ENCODE results near the gene CCDC152.
A peak's percentile ranks its signal among the peaks of the same experiment; 100 is the strongest.
"Not testable (repeated sequence)": the region's sequence is repeated elsewhere in the genome, so short reads cannot be mapped to it uniquely, and the experiment has no call there.

CCDC152 gene, protein sequence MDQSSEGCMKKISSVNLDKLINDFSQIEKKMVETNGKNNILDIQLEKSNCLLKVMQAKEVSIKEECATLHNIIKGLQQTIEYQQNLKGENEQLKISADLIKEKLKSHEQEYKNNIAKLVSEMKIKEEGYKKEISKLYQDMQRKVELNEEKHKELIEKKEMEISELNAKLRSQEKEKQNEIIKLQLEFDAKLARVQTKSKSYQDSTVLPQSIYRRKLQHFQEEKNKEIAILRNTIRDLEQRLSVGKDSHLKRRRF

GRCh38 chr5:42756606-42757601 is at the start of gene CCDC152:
TSS of gene CCDC152 (plus strand) at chr5:42756818. CDS start at chr5:42759122, 2,304 bp downstream.
- peak; percentile 66 for DNase-seq (ENCODE audit: low spot score)

GRCh38 chr5:42715785-42716184 is 40.8 kb upstream of the CCDC152 start:
- DNase-seq (ENCODE audit: low spot score) = no peak

DNA sequence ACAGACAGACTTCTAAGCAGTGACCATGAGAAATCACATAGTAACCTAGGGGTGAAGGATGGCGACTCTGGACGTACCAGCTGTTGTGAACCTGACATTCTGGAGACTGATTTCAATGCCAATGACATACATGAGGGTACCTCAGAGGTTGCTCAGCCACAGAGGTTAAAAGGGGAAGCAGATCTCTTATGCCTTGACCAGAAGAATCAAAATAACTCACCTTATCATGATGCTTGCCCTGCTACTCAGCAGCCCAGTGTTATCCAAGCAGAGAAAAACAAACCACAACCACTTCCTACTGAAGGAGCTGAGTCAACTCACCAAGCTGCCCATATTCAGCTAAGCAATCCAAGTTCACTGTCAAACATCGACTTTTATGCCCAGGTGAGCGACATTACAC is 38.0 kb upstream of the CCDC152 start:
- DNase-seq (ENCODE audit: low spot score) = no peak

GRCh38 chr5:42719034-42719433 is 37.6 kb upstream of the CCDC152 start:
- no peak for DNase-seq (ENCODE audit: low spot score)

DNA sequence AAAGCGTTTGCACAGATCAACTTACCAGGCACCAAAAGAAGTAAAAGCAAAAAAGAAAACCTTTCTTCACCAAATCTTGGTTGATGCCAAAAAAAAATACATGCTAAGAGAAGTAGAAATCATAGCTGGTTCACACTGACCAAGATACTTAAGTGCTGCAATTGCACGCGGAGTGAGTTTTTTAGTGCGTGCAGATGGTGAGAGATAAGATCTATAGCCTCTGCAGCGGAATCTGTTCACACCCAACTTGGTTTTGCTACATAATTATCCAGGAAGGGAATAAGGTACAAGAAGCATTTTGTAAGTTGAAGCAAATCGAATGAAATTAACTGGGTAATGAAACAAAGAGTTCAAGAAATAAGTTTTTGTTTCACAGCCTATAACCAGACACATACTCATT is 36.4 kb upstream of the CCDC152 start:
- DNase-seq (ENCODE audit: low spot score) = no peak

DNA sequence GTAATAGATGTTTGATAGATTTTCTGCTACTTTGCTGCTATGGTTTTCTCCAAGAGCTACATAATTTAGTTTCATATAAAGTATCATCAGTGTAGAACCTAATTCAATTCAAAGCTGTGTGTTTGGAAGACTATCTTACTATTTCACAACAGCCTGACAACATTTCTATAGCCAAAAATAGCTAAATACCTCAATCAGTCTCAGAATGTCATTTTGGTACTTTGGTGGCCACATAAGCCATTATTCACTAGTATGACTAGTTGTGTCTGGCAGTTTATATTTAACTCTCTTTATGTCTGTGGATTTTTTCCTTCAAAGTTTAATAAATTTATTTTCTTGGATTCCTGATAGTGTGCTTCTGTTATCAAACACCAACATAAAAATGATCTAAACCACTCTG is 35.1 kb upstream of the CCDC152 start:
- no peak for DNase-seq (ENCODE audit: low spot score)

DNA sequence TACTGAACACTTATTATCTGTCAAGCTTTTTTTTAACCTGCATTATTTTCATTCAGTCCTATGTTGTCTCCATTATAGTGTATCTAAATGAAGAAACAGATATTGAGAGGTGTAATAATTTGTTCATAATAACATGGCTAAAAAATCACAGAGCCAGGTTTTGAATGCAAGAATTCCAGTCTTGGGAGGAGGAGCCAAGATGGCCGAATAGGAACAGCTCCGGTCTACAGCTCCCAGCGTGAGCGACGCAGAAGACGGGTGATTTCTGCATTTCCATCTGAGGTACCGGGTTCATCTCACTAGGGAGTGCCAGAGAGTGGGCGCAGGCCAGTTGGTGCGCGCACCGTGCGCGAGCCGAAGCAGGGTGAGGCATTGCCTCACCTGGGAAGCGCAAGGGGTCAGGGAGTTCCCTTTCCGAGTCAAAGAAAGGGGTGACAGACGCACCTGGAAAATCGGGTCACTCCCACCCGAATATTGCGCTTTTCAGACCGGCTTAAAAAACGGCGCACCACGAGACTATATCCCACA is 22.0 kb upstream of the CCDC152 start:
- DNase-seq (ENCODE audit: low spot score) = not testable (repeated sequence)

DNA sequence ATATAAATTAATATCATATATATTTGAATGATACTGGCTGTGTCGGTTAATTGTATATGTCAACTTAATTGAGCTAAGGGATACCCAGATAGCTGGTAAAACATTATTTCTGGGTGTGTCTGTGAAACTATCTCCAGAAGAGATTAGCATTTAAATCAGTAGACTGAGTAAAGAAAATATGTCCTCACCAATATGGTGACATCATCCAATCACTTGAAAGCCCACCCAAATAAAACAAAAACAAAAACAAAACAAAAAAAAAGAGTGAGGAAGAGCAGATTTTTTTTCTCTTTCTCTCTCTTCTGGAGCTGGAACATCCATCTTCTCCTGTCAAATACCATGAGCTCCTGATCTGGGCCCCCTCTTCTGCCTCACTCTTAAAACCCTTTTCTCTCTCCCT is 15.7 kb upstream of the CCDC152 start:
- DNase-seq (ENCODE audit: low spot score) = no peak

GRCh38 chr5:42745426-42745825 is 11.2 kb upstream of the CCDC152 start:
- DNase-seq (ENCODE audit: low spot score) = no peak

GRCh38 chr5:42745856-42746255 is 10.8 kb upstream of the CCDC152 start:
- no peak for DNase-seq (ENCODE audit: low spot score)

GRCh38 chr5:42749020-42749419 is 7.6 kb upstream of the CCDC152 start:
- DNase-seq (ENCODE audit: low spot score) = no peak

DNA sequence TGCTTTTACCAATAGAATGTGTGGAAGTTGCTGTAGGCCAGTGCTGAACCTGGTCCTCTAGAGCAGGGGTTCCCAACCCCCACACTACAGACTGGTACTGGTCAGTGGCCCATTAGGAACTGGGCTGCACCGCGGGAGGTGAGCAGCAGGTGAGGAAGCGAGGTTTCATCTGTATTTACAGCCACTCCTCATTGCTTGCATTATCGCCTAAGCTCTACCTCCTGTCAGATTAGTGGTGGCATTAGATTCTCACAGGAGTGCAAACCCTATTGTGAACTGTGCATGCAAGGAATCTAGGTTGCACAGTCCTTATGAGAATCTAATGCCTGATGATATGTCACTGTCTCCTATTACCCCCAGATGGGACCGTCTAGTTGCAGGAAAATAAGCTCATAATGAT is 6.1 kb upstream of the CCDC152 start:
- no peak for DNase-seq (ENCODE audit: low spot score)

- DNase-seq (ENCODE audit: low spot score) = no peak
Measured at GRCh38 chr5:42751044-42751443, 5.6 kb upstream of the CCDC152 start.

- DNase-seq (ENCODE audit: low spot score) = no peak
Measured at GRCh38 chr5:42753099-42753498, 3.5 kb upstream of the CCDC152 start.

- no peak for DNase-seq (ENCODE audit: low spot score)
Measured at GRCh38 chr5:42759456-42759855, 2.8 kb downstream of the CCDC152 start.

- DNase-seq (ENCODE audit: low spot score) = no peak
Measured at GRCh38 chr5:42760426-42760825, 3.8 kb downstream of the CCDC152 start.

DNA sequence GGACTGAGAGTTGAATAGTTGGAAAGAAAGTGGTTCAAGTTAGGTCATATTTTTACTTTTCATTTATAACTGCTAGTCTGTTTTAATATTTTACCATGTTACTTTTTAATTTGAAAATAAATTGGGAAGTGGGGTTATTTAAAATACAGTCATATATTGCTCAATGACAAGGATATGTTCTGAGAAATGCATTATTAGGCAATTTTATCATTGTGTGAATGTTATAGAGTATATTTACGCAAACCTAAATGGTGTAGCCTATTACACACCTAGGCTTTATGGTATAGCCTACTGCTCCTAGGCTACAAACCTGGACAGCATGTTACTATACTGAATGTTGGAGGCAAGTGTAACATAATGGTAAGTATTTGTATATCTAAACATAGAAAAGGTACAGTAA is 5.2 kb downstream of the CCDC152 start:
- no peak for DNase-seq (ENCODE audit: low spot score)

DNA sequence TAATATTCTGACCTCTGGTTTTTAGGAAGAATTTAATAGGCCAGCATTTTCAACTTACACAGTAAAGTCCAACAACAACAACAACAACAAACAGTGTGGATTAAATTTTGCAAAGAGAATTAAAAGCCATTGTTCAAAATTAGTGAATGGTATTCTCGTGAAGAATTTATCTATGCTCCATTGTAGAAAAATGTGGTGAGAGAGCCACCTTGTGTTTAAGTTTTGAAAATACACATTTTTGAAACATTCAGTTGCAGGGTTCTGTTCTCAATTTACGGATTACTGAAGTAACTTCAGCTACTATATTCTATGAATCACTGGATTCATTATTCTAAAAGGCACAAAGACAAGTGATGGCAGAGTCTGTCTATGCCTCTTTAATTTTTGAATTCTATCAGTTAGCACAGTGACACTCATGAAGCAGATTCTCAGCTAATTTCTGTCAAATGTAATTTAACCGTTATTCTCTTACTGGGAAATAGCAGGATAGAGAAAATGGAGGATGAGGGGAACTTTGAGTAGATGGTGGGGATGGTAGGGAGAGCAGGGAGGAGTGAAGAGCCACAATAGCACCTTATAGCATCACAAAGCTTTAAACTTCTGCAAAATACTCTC is 11.0 kb downstream of the CCDC152 start:
- DNase-seq (ENCODE audit: low spot score) = no peak

DNA sequence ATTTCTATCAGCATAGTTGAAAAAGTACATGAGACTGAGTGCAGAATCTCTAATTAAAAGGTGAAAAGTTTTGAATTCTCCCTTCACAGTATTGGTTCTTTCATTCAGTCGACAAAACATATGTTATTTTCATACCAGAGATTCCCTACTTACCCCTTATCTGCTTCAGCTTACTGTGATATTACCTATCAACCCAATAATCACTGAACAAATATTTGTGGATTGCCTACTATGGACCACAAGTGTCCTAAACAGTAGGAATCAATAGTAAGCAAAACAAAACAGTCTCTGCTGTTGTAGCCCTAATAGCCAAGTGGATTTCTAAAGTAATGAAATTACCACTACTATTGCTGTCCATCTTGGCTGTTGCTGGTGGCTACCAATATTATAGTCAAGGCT is 11.5 kb downstream of the CCDC152 start:
- DNase-seq (ENCODE audit: low spot score) = no peak

DNA sequence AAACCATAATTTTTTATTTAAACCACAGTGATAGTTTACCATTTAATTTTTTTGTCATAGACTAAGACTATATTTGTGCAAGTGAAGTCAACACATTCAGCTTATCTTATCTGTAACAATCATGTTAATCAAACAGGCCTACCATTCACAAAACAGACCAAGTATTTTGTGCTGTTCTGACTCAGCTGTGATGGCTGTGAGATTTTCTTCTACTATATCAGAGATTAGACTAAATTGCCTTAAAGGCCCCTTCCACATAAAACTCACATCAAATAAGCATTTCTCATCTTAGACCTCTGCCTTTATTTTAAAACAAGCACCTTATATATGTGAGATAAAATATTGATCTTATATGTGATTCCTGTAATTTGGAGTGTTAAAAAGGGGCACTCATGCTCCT is 13.4 kb downstream of the CCDC152 start:
- DNase-seq (ENCODE audit: low spot score) = no peak

DNA sequence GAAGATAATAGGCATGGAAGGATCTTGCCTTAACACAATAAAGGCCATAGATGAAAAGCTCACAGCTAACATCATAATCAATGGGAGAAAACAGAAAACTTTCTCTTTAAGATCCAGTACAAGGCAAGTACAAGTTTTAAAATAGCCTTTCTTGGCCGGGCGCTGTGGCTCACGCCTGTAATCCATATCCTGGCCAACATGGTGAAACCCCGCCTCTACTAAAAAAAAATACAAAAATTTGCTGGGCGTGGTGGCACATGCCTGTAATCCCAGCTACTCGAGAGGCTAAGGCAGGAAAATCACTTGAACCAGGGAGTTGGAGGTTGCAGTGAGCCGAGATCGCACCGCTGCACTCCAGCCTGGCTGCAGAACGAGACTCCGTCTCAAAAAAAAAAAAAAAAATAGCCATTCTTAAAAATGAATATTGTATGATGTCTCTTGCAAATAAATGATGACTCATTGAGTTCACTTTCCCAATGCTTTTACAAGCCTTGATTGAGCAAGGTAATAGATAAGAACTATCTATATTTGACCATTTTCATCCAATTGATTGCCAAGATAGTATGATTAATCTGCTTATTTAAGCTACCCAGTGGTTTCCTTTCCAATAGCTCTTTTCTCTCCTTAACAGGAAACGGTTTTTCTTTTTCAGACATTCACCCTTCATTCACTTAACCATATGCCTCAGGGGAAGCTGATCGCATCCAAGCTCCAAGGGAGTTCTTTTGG is 15.8 kb downstream of the CCDC152 start:
- DNase-seq (ENCODE audit: low spot score) = no peak

DNA sequence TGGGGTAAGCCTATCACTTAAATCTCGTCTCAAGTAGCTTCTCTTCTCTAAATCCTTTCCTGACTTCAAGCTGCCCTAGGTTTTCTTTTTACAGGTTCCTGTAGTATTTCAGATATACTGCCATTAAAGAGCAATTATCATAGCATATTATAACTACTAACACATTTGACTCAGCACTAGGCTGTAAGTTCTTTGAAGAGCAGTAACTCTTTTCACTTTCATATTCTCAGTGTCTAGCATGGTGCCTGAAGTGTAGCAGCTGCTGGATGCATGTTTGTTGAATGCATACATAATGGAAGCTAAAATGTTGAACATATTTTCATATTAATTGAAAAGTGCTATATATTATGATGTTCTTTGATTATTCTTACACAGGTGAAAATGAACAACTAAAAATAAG is 22.5 kb downstream of the CCDC152 start:
- no peak for DNase-seq (ENCODE audit: low spot score)

All from left forelimb (tissue), 1 donor.